SK-N-SH treated with all-trans-retinoic acid at 6 μM for 48 hours (cell line): ENCODE results near the gene ROBO2.

Source experiments
- ATAC-seq: fragments of 200-7000 bp; cut with Tn5 transposase; 3 replicates; pipeline ENCODE4 v1.9.1; 2020; ENCODE audit warnings: mild to moderate bottlenecking, moderate library complexity
- ARNTL ChIP-seq: fragments of 450-650 bp; formaldehyde crosslinking; IDR thresholded peaks from 2 replicates; pipeline ENCODE4 v1.5.0; 2020; ENCODE audit warnings: low read depth, mild to moderate bottlenecking, moderate library complexity, borderline replicate concordance
- BACH2 ChIP-seq: fragments of 250-450 bp; sonication (Bioruptor Pico); IDR thresholded peaks from 2 replicates; pipeline ENCODE4 v1.9.0; 2021; ENCODE audit warnings: mild to moderate bottlenecking, borderline replicate concordance
- CSDC2 ChIP-seq: fragments of 250-450 bp; sonication (Bioruptor Pico); IDR thresholded peaks from 2 replicates; pipeline ENCODE4 v1.5.0; 2020; ENCODE audit warnings: mild to moderate bottlenecking, moderate library complexity
- CSRNP3 ChIP-seq: fragments of 250-450 bp; sonication (Bioruptor Pico); IDR thresholded peaks from 2 replicates; pipeline ENCODE4 v1.5.1; 2021; ENCODE audit warnings: mild to moderate bottlenecking, moderate library complexity
- ESRRG ChIP-seq: fragments of 250-450 bp; sonication (Bioruptor Pico); IDR thresholded peaks from 2 replicates; pipeline ENCODE4 v1.6.1; 2021; ENCODE audit warnings: mild to moderate bottlenecking
- GLIS3 ChIP-seq: fragments of 250-450 bp; sonication (Bioruptor Pico); IDR thresholded peaks from 2 replicates; pipeline ENCODE4 v1.5.0; 2020; ENCODE audit warnings: mild to moderate bottlenecking, moderate library complexity
- ISL1 ChIP-seq: fragments of 250-450 bp; sonication (Bioruptor Pico); IDR thresholded peaks from 2 replicates; pipeline ENCODE4 v2.1.2; 2022; ENCODE audit warnings: mild to moderate bottlenecking, moderate library complexity
- POU6F1 ChIP-seq: fragments of 250-450 bp; sonication (Bioruptor Pico); IDR thresholded peaks from 2 replicates; pipeline ENCODE4 v1.8.0; 2021; ENCODE audit warnings: low read depth, mild to moderate bottlenecking, moderate library complexity, borderline replicate concordance
- PPARA ChIP-seq: fragments of 250-450 bp; sonication (Bioruptor Pico); IDR thresholded peaks from 2 replicates; pipeline ENCODE4 v1.5.0; 2020; ENCODE audit warnings: mild to moderate bottlenecking, borderline replicate concordance
- SNAI2 ChIP-seq: fragments of 250-450 bp; sonication (Bioruptor Pico); IDR thresholded peaks from 2 replicates; pipeline ENCODE4 v1.5.0; 2020; ENCODE audit warnings: mild to moderate bottlenecking, moderate library complexity
- TOX ChIP-seq: fragments of 250-450 bp; sonication (Bioruptor Pico); IDR thresholded peaks from 2 replicates; pipeline ENCODE4 v1.8.0; 2021; ENCODE audit warnings: mild to moderate bottlenecking, moderate library complexity, borderline replicate concordance
- TSHZ2 ChIP-seq: fragments of 250-450 bp; sonication (Bioruptor Pico); IDR thresholded peaks from 2 replicates; pipeline ENCODE4 v1.5.0; 2020; ENCODE audit warnings: mild to moderate bottlenecking, moderate library complexity
- ZFP3 ChIP-seq: fragments of 250-450 bp; sonication (Bioruptor Pico); IDR thresholded peaks from 2 replicates; pipeline ENCODE4 v1.5.0; 2020; ENCODE audit warnings: mild to moderate bottlenecking, moderate library complexity
- ZFP30 ChIP-seq: fragments of 450-650 bp; formaldehyde crosslinking; IDR thresholded peaks from 2 replicates; pipeline ENCODE4 v1.5.0; 2022; ENCODE audit warnings: mild to moderate bottlenecking, moderate library complexity
- ZNF565 ChIP-seq: fragments of 450-650 bp; formaldehyde crosslinking; conservative IDR thresholded peaks from 2 replicates; pipeline ENCODE4 v1.5.0; 2020; ENCODE audit warnings: low read depth, mild to moderate bottlenecking, moderate library complexity
- ZNF70 ChIP-seq: fragments of 450-650 bp; formaldehyde crosslinking; IDR thresholded peaks from 2 replicates; pipeline ENCODE4 v1.5.0; 2020; ENCODE audit warnings: mild to moderate bottlenecking, moderate library complexity
- ZNF8 ChIP-seq: fragments of 450-650 bp; formaldehyde crosslinking; IDR thresholded peaks from 2 replicates; pipeline ENCODE4 v1.5.0; 2020; ENCODE audit warnings: mild to moderate bottlenecking, moderate library complexity
- TF ChIP-seq, protein P1 (sequence below): fragments of 250-450 bp; sonication (Bioruptor Pico); IDR thresholded peaks from 2 replicates; pipeline ENCODE4 v1.5.1; 2020; ENCODE audit warnings: low read depth, mild to moderate bottlenecking, moderate library complexity

ROBO2 gene

GRCh38 chr3:77460326-77460725 lies 420.4 kb downstream of the ROBO2 start (continued):
- TF ChIP-seq, protein P1, sequence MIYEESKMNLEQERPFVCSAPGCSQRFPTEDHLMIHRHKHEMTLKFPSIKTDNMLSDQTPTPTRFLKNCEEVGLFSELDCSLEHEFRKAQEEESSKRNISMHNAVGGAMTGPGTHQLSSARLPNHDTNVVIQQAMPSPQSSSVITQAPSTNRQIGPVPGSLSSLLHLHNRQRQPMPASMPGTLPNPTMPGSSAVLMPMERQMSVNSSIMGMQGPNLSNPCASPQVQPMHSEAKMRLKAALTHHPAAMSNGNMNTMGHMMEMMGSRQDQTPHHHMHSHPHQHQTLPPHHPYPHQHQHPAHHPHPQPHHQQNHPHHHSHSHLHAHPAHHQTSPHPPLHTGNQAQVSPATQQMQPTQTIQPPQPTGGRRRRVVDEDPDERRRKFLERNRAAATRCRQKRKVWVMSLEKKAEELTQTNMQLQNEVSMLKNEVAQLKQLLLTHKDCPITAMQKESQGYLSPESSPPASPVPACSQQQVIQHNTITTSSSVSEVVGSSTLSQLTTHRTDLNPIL (CRISPR knock-in tag) = no peak
- no peak for TF ChIP-seq SNAI2 (CRISPR knock-in tag)
- TF ChIP-seq ISL1 (CRISPR knock-in tag) = no peak
- no peak for TF ChIP-seq ZFP30 (CRISPR knock-in tag)
- TF ChIP-seq CSRNP3 (CRISPR knock-in tag) = no peak
- TF ChIP-seq, all 23 proteins: peak for 0

DNA sequence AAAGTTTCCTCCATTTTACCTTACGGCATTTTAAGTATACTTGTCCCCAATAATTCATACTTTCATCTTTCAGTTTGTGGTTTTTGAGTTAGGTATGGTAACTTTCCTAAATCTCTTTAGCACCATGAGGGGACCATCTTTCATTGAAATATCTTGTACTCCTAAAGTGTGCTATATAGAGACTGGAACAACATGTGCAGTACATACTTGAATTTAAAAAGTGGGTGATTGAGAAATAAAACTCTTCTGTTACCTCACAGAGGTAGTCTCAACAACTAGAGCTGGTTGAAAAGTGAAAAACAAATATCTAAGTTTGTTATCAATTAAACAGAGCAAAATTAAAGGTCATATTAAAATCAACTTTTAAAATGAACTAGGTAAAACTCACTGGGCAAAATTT lies 423.1 kb downstream of the ROBO2 start:
- ATAC-seq = no peak
- TF ChIP-seq, protein P1 (CRISPR knock-in tag) = no peak
- TF ChIP-seq TSHZ2 (CRISPR knock-in tag) = no peak
- TF ChIP-seq ARNTL = no peak
- no peak for TF ChIP-seq CSDC2 (CRISPR knock-in tag)
- TF ChIP-seq BACH2 (CRISPR knock-in tag) = no peak
- no peak for TF ChIP-seq ZNF8 (CRISPR knock-in tag)
- no peak for TF ChIP-seq POU6F1

DNA sequence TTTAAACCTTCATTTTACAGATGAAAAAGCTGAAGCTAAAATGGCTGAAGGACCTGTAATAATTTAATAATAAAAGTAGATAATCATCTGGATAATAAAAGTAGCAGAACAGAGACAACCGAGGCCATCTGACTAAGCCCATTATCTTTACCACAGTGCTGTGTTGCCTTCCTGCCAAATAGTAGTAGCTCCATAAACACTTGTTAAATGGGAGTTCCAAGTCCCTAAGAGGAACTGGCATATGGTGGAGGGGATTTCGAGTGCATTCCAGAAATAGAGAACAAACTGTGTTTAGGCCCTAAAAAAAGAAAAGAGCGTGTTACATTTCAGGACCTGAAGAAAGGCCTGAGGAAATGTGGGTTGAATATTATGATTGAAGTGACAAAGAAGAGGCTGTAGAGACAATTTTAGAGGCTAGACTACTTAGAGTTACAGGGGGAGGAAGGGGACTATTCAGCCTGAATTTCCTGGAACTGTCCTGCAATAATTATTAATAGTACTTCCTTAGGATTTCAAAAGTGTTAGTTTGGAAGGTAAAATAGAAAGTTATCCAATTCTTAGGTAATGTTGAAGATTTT lies 424.3 kb downstream of the ROBO2 start:
- no peak for ATAC-seq
- TF ChIP-seq BACH2 (CRISPR knock-in tag) (no peak), CSDC2 (CRISPR knock-in tag) (no peak), GLIS3 (CRISPR knock-in tag) (no peak), ESRRG (CRISPR knock-in tag) (no peak), ARNTL (no peak), ISL1 (CRISPR knock-in tag) (no peak), CSRNP3 (CRISPR knock-in tag) (no peak), ZNF565 (CRISPR knock-in tag) (no peak), ZFP3 (no peak), PPARA (CRISPR knock-in tag) (no peak), ZNF70 (no peak), ZNF8 (CRISPR knock-in tag) (no peak), TOX (CRISPR knock-in tag) (no peak), TSHZ2 (CRISPR knock-in tag) (no peak)
- TF ChIP-seq, protein P1 (CRISPR knock-in tag) = no peak
